GM19193 (cell line): ENCODE measurements around the gene COX7B.

Source experiments
- POLR2A ChIP-seq: IDR thresholded peaks from 4 replicates; pipeline ENCODE4 v1.6.1; 2011; ENCODE audit not compliant: insufficient read depth, insufficient read length; ENCODE audit errors: extremely low read depth

Gene COX7B, protein sequence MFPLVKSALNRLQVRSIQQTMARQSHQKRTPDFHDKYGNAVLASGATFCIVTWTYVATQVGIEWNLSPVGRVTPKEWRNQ

DNA sequence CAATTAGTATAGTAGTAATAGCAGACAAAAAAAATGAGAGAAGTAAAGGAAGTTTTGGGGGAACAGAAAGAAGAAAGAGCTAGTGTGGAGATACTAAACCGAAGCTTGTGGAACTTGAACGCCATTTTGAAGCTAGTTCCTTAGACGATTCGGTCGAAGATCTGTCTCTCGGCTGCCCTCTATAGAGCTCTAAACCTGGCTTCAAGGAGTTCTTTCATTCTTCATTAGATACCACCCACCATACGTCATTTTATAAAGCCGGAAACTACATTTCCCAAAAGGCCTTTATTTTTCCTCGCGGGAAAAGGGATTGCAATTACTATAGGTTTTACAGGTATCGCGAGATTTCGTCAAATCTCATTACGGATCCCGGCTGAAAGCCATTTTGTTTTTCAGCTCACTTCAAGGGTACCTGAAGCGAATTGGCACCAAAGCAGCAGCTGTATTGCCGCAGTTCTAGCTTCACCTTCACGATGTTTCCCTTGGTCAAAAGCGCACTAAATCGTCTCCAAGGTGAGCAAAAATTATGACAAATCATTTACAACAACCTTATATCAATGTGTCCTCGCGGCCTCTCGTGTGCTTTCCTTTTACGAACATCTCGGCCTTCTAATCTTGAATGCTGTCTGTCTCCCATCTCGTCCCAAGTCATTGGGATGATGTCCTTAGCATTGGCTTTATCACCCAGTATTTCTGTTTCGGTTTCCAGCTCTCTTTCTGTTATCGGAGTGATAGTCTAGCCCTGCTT is at the start of gene COX7B:
COX7B (plus strand) TSS at position 388 of the 748 bp plus-strand sequence; CDS start at position 474, 86 bp downstream.
- peak; percentile 59 for TF ChIP-seq POLR2A

- no peak for TF ChIP-seq POLR2A
These were observed 23.9 kb upstream of the COX7B start for GRCh38 chrX:77875372-77875771.

- no peak for TF ChIP-seq POLR2A
These were observed 6.4 kb upstream of the COX7B start for GRCh38 chrX:77892887-77893286.

- TF ChIP-seq POLR2A: no peak
These were observed 5.6 kb upstream of the COX7B start for GRCh38 chrX:77893713-77894112.

DNA sequence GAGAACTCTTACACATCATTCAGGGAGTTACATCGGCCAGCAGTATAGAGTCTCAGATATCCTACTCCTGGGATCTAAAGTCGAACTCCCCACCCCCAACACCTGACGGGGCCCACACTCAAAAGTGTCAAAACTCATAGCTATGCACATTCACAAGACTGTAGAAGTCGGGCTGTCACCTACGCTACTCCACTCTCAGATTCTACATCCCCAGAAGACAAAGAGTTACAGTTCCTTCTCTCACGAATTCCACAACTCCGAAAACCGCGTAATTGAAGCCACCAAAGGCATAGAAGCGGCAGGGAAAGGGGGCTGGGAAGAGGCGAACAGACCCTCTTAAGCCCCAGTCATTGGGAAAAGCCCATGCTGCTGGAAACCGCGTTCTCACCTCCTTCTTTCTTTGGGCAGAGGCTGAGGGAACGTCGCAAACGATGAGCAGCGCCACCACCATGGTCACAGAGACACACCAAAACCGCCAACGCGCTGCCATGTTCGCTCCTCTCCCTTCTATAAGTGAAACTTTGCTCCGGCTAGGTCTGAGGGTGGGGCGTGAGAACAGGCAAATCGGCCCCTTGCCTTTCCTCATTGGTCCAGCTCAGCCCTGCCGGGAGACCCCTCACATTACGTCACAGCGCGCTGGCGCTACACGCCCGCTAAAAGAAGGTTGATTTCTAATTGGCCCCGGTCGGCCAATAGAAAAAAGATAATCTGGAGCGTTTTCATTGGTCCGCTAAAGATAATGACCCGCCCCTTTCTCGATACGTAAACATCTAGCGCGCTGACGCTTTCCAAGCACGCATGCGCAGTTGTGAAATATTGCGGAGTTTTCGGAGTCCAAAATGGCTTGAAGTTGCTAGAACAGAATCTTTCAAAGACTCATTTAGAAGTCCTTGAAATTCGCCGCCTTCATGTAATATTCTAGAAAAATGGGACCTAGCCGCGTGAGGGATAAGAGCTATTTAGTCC is 4.1 kb upstream of the COX7B start, which contains the start of gene MAGT1:
MAGT1 (minus strand) TSS at position 515 of the 966 bp plus-strand sequence; CDS start at position 490, 25 bp downstream.
- peak; percentile 87 for TF ChIP-seq POLR2A

- TF ChIP-seq POLR2A: no peak
These were observed 1.4 kb downstream of the COX7B start for GRCh38 chrX:77900688-77901087.

DNA sequence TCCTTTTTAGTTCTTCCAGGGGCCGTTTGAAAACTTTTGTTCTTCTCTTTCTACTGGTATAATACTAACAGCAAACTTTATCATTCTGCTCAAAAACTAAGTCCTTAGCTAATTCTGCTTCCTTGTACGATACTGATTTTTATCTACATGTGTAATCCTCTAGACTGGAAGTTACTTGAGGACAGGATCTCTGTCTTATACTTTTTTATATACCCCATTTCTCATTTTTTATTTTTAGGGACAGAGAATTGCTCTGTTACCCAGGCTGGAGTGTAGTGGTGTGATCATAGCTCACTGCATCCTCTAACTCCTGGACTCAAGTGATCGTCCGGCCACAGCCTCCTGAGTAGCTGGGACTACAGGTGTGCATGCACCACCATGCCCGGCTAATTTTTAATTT is 2.2 kb downstream of the COX7B start:
- TF ChIP-seq POLR2A: no peak

- peak; percentile 62 for TF ChIP-seq POLR2A
These were observed 11.0 kb downstream of the COX7B start, which contains the start of gene ATP7A for GRCh38 chrX:77910108-77910840. Gene ATP7A, plus strand, starts transcription at chrX:77910693. Its CDS starts 60,949 bp downstream, at chrX:77971642.

DNA sequence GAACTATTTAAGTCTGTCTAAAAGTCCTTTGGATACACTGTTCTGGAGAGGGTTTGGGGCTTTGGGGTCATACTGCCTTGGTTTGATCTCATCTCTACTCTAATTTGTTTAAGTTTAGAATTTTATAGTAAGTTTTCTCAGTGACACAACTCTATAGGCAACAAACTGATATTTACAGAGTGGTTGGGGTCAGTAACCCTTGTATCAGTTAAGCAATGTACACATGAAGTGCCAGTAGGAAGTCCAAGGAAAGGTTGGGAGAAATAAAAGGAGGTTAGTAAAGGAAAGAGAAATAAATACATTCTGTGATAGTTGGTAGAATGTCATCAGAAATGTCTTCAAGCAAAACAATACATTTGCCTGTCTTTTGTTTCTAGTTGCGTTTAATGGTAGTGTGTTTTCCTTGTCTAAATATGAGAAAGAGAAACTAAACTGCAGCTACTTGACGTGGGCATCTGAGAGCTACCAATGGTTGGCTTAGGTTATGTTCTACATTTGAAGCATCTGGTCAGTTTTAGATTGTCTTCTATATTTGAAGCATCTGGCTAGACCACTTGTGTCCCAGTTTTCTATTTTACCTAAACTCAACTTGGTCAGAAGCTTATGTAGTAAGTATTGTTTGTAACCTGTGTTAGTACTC is 18.1 kb downstream of the COX7B start:
- no peak for TF ChIP-seq POLR2A

DNA sequence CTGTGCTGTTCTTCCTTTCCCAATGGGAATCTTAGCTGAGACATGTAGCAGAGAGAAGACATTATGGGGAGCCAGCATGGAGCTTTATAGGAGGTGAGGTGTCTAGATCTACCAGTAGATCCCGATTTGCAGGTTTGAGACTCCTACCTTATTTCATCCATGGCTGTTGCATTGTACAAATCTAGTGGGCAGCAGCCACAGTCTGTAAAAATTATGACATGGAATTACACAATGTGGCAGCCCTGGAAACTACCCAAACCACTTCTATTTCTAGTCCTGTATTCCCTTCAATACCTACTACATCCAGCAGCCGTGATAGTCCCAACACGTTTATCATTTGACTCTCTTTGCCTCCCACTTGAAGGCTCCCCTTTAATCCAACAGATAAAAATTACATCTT is 19.3 kb downstream of the COX7B start:
- no peak for TF ChIP-seq POLR2A

- TF ChIP-seq POLR2A: no peak
These were observed 23.5 kb downstream of the COX7B start for GRCh38 chrX:77922787-77923186.

DNA sequence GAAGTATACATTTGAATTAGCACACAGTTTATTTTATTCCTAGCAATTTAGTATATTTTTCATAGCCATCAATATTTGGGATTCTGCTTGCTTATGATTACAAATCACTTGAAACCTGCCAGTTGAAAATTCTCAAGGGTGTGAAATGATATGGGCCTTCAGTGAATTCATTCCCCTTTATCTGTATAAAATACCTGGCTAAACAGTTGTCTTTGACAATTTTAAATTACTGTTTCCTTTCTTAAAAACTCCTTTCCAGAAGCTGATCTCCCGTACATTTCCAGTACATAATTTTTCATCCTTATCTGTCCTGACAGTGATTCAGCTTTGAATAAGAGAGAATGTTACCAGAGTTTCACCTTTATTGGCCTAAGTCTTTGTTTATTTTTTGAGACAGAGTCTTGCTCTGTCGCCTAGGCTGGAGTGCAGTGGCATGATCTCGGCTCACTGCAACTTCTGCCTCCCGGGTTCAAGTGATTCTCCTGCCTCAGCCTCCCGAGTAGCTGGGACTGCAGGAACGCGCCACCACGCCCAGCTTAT is 25.1 kb downstream of the COX7B start:
- no peak for TF ChIP-seq POLR2A

DNA sequence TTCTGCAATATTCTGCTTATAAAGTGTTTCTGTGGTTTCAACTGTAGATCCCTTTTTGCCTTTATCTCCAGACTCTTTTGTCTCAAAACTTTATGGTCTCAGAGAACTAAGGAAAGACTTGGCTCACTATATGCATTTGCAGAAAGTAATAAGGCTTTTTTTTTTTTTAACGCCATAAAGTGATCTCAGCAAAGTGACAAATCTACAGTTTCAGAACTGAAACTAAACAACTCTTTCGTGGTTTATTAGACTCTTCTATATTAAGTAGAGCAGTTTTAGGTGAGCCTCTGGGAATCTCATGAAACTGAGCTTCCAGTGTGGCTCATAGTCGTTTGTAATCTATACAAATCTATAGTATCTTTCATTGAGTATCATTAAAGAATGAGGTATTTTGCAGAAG is 26.5 kb downstream of the COX7B start:
- no peak for TF ChIP-seq POLR2A

GRCh38 chrX:77930581-77930980 is 31.3 kb downstream of the COX7B start:
- no peak for TF ChIP-seq POLR2A
